PFSK-1 (cell line): ENCODE measurements around the gene MAJIN.

Source experiments
- FOXP2 ChIP-seq: optimal IDR thresholded peaks from 2 replicates; pipeline ENCODE3; 2011; ENCODE audit warnings: borderline replicate concordance, control low read depth, inconsistent platforms; ENCODE audit not compliant: insufficient read depth; ENCODE audit errors: extremely low read length, extremely low read depth
- POLR2AphosphoS5 ChIP-seq: IDR thresholded peaks from 2 replicates; pipeline ENCODE4 v1.6.1; 2012; ENCODE audit warnings: low read depth, mild to moderate bottlenecking, control low read depth, low read length, moderate library complexity
- SIN3A ChIP-seq: IDR thresholded peaks from 2 replicates; pipeline ENCODE4 v1.6.1; 2012; ENCODE audit warnings: mild to moderate bottlenecking, low read length, moderate library complexity, borderline replicate concordance; ENCODE audit not compliant: insufficient read depth
- TAF1 ChIP-seq: IDR thresholded peaks from 2 replicates; pipeline ENCODE4 v1.6.1; 2012; ENCODE audit warnings: low read length, control low read depth, borderline replicate concordance; ENCODE audit not compliant: insufficient read depth
- TF ChIP-seq, protein P1 (sequence below), 2 experiments: IDR thresholded peaks; 2 replicates each; pipeline versions ENCODE4 v1.6.1 to v1.8.0; 2011 to 2012; ENCODE audit warnings: low read depth in 2 of 2, low read length in 2 of 2, control low read depth in 1 of 2, inconsistent platforms in 1 of 2, mild to moderate bottlenecking in 1 of 2, moderate library complexity in 1 of 2; ENCODE audit not compliant: insufficient read depth in 1 of 2

MAJIN gene

GRCh38 chr11:64936539-64936938, 35.4 kb downstream of the MAJIN start:
- TF ChIP-seq TAF1 (no peak), POLR2AphosphoS5 (no peak), FOXP2 (no peak), SIN3A (no peak)
- TF ChIP-seq, protein P1, sequence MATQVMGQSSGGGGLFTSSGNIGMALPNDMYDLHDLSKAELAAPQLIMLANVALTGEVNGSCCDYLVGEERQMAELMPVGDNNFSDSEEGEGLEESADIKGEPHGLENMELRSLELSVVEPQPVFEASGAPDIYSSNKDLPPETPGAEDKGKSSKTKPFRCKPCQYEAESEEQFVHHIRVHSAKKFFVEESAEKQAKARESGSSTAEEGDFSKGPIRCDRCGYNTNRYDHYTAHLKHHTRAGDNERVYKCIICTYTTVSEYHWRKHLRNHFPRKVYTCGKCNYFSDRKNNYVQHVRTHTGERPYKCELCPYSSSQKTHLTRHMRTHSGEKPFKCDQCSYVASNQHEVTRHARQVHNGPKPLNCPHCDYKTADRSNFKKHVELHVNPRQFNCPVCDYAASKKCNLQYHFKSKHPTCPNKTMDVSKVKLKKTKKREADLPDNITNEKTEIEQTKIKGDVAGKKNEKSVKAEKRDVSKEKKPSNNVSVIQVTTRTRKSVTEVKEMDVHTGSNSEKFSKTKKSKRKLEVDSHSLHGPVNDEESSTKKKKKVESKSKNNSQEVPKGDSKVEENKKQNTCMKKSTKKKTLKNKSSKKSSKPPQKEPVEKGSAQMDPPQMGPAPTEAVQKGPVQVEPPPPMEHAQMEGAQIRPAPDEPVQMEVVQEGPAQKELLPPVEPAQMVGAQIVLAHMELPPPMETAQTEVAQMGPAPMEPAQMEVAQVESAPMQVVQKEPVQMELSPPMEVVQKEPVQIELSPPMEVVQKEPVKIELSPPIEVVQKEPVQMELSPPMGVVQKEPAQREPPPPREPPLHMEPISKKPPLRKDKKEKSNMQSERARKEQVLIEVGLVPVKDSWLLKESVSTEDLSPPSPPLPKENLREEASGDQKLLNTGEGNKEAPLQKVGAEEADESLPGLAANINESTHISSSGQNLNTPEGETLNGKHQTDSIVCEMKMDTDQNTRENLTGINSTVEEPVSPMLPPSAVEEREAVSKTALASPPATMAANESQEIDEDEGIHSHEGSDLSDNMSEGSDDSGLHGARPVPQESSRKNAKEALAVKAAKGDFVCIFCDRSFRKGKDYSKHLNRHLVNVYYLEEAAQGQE (IDR thresholded peaks at IDR 0.05; ENCODE audit: insufficient read depth in 1 of 2, low read depth in 2 of 2, low read length in 2 of 2), result no peak

DNA sequence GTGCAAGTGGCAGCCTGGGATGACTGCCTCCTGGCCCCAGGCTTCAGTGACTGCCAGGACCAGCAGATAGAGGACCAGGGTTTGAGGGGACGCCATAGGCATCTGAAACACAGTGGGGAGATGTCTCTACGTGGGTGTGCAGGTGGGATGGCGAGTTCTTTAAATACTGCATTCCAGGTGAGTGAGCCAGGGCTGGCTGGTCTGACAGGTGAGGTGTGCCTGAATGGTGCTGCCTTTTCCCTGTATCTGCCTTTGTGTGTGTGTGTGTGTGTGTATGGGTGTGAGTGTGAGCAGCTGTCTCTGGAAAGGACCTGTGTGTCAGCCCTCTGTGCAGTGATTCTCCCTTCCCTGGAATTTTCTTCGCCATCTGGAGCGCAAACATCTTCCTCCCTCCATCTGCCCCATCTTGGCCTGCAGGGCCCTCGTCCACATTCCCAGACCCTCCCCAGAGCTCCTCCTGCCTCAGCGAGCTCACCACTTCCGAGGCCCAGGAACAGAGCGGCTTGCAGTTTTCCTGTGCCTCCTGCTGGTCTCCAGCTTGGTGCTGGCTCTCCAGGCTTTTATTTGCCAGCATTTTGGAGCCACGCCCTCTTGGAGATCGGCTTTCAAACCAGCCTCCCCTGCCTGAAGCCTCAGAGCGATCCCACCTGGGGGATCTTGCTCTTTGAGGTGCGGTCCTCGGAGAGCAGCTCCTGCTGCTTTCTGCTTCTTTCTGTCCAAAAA, 36.4 kb downstream of the MAJIN start, which contains the start of gene GPHA2:
GPHA2 (minus strand) TSS at position 535 of the 723 bp plus-strand sequence; CDS start at position 102, 433 bp downstream.
- TF ChIP-seq FOXP2, result no peak
- TF ChIP-seq, protein P1 (IDR thresholded peaks at IDR 0.05; ENCODE audit: insufficient read depth in 1 of 2, low read depth in 2 of 2, low read length in 2 of 2), result no peak
- TF ChIP-seq POLR2AphosphoS5, result no peak
- no peak for TF ChIP-seq TAF1
- no peak for TF ChIP-seq SIN3A

DNA sequence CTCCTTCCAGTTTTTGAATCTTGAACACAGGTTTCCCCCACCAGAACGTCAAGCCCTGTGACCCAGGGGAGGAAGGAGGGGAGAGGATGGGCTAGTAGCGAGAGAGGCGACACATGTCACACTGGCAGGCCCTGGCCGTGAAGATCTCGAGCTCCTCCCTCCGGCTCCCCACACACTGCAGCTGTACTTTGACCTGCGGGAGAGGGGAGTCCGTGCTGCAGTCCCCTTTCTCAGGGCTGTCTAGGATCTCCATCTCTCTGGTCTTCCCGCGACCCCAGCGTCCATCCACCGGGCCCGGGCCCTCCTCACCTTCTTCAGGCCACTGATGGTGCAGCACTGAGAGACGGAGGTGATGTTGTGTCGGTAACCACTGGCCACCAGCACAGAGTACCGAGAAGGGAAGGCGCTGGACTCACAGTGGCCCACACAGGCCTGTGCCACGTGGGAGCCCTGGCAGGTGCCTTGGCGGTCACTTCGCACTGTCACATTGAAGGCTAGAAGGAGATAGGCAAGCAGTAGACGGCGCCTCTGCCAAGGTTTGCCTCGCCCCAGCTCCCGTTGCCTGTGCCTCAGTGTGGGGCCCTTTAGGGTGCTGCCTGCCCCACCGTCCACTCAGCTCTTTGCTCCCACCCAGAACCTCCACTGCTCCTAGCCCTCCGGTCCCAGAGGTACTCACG, 37.1 kb downstream of the MAJIN start:
- TF ChIP-seq FOXP2 (no peak), POLR2AphosphoS5 (no peak), SIN3A (no peak), TAF1 (no peak)
- TF ChIP-seq, protein P1 (IDR thresholded peaks at IDR 0.05; ENCODE audit: insufficient read depth in 1 of 2, low read depth in 2 of 2, low read length in 2 of 2), result no peak

GRCh38 chr11:64933935-64934681, 37.8 kb downstream of the MAJIN start:
- TF ChIP-seq SIN3A (no peak), FOXP2 (no peak), TAF1 (no peak), POLR2AphosphoS5 (no peak)
- TF ChIP-seq, protein P1 (IDR thresholded peaks at IDR 0.05; ENCODE audit: insufficient read depth in 1 of 2, low read depth in 2 of 2, low read length in 2 of 2), result no peak
